Muscle of arm (tissue), 12 donors: ENCODE measurements around the gene SEMA4D. TPM values are rescaled to one million over a fixed set of nuclear protein-coding genes. Genes with fewer than 3 reads are reported as not detected.

ENCODE experiments used
- DNase-seq: peaks from one replicate; pipeline ENCODE4 v3.0.0-alpha.2; 2013
- polyA plus RNA-seq, 12 donors: library from polyadenylated mRNA; unstranded; fragments of 120-200 nt; gene quantifications; one replicate each; pipeline ENCODE4 v1.2.1, GENCODE V29; 2013; ENCODE audit not compliant: insufficient read length in 12 of 12

SEMA4D gene
- polyA plus RNA-seq, 12 donors = 12.7 to 36.6 (median 23.6) TPM; not detected in 1

DNA sequence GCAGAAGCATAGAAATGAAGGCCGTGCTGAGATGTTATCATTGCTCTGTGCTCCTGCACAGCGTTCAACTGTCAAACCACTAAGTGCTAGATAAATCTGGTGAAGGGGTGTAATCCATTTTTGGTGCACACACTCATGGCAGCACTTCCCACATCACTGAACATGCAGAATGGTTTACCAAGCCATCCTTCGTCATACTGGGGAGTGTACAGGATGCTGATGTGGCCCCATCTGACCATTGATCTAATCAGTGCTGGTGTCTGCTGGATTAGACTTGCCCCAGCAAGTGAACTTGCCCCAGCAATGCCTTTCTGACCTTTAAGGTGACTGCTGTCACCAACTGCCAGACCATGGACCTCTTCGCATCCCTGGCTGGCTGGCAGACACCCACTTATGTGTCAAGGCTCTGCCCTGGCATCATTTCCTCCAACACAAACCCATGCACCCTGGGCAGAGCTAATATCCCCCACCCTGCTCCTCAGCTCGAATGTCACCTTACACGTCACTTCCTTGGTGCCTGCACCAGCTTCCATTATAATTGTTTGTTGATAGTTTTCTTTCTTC, 4.2 kb upstream of the SEMA4D start:
- DNase-seq = no peak

- DNase-seq = no peak
These were observed 3.5 kb upstream of the SEMA4D start for GRCh38 chr9:89501311-89501898.

- no peak for DNase-seq
These were observed 2.1 kb upstream of the SEMA4D start for GRCh38 chr9:89500008-89500407.

DNA sequence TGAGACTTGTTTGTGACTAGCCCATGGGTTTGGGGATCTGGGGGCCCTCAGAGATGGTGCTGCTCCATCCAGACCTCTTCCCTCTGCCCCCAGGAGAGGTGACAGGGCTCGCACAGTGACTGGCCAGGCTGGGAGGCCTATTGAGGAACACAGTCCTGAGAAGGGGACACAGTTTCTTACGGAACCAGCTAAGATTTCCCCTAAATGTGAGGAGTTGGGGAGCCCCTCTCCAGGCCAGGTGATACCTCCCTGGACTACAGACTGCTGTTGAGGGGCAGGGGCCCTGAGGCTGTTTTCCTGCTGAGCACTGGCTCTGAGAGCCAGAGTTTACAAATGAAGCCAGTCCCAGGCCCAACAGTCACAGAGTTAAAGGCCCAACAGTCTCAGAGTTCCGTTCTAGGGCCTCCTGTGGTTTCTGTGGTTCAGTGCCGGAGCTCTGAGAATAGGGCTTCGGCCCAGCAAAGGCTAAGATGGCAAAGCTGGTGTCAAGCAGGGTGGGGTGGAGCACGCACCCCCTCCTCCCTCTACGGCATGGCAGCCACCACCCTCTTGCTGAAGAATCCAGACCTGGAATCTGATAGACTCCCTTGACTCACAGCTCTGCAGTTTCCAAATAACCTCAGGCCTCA, 1.1 kb upstream of the SEMA4D start:
- DNase-seq = no peak

GRCh38 chr9:89497257-89497963, 503 bp downstream of the SEMA4D start:
- DNase-seq = no peak

DNA sequence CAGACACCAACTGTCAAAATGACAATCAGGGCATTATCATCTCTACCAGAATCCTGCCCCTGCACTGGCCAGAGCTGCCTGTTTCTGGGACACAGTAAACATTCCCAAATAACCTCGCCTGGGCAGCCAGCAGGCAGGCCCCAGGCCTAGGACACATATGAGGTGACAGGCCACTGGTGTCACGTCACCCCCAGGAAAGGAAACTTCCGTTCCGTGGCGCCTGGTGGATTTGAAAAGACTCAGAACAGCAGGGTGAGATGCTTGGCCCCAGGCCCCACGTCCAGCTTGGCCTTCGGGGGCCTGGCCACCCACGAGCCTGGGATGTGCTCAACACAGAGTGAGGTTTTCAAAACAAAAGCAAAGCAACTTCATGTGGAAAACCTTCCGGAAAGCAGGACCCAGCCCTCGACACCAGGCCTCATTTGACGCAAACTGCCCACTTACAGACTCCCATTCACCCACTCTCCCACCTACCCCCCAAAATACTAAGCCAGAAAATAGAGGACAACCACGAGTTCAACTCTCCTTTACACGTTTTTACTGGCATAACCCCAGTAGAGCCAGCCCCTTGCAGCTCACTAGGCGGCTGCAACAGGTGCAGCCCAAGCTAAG, 1.2 kb downstream of the SEMA4D start:
- no peak for DNase-seq

- no peak for DNase-seq
These were observed 1.9 kb downstream of the SEMA4D start for GRCh38 chr9:89495824-89496560.

- no peak for DNase-seq
These were observed 3.7 kb downstream of the SEMA4D start for GRCh38 chr9:89494199-89494598.

- no peak for DNase-seq
These were observed 4.2 kb downstream of the SEMA4D start for GRCh38 chr9:89493671-89494070.

GRCh38 chr9:89493181-89493580, 4.7 kb downstream of the SEMA4D start:
- DNase-seq = no peak

DNA sequence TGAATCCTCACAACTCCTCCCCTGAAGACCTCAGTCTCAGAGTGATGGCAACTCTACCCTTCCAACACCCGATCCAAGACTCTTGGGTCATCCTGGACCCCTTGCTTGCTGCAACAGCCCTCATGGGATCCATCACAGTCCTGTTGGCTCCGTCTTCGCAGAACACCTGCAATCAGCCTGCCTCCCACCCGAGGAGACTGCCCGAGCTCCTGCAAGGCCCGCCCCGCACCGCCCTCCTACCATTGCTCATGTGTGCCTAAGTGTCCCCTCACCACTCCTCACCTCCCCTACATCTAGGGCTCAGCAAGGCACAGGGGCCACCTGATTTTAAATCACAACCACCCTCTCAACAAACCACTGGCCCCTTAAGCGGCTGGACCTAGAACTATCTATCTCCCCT, 5.3 kb downstream of the SEMA4D start:
- no peak for DNase-seq

DNA sequence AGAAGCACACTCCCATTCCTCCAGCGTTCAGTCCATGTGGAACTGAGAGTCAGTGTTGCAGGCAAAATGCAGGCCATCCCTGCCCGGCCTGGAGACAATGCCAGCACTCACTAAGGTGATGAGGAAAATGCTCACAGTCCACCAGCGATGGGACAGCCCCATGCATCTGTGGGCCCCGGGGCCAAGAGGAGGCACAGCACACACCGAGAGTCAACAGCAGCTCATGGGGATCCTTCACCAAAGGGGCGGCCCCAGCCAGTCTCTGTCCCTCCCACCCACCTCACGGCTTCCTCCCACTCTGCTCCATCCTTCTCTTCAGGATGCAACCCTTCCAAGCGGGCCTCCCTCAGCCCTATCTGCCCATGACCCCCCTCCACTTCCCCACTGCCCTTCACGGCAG, 6.2 kb downstream of the SEMA4D start:
- no peak for DNase-seq

DNA sequence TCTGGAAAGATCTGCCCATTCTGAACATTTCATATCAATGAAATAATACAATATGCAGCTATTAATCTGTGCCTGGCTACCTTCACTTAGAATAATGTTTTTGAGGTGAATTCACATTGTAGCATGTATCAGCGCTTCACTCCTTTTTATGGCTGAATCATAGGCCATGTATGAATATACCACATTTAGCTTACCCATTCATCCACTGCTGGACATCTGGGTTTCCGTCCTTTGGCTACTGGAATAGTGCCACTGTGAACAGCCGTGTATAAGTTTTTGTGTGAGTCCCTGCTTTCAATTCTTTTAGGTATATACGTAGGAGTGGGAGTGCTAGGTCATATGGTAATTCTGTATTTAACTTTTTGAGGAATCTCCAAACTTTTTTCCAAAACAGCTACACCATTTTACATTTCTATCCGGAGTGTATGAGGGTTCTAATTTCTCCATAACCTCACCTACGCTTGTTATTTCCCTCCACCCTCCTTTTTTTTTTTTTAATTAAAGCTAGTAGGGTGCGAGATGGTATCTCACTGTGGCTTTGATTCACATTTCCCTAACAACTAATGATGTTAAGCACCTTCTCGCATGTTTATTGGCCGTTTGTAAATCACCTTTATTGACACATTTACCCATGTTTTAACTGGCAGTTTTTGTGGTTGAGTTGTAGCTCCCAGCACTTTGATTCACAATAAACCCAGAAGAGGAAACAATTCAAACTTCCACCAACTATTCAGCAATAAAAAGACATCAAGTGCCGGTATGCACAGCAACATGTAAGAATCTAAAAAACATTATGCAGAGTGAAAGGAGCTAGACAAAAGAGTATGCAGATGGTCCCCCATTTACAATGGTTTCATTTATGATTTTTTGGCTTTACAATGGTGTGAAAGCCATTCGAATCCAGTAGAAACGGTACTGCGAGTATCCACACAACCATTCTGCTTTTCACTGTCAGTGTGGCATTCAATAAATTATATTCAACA, 8.1 kb downstream of the SEMA4D start:
- no peak for DNase-seq

- no peak for DNase-seq
These were observed 9.0 kb downstream of the SEMA4D start for GRCh38 chr9:89488936-89489335.

DNA sequence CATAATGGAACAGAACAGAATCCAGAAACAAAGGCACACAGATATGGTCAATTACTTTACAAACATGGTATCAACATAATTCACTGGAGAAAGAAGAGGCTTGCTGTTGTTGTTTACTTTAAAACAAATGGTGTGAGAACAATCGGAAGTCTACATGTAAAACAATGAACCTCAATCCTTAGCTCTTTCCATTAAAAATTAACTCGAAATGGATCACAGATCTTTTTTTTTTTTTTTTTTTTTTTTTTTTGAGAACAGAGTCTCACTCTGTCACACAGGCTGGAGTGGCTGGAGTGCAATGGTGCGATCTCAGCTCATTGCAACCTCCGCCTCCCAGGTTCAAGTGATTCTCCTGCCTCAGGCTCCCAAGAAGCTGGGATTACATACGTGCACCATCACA, 9.8 kb downstream of the SEMA4D start:
- no peak for DNase-seq

- no peak for DNase-seq
These were observed 11.2 kb downstream of the SEMA4D start for GRCh38 chr9:89486681-89487080.

- DNase-seq = no peak
These were observed 13.2 kb downstream of the SEMA4D start for GRCh38 chr9:89484475-89485404.

GRCh38 chr9:89483592-89484474, 14.1 kb downstream of the SEMA4D start:
- no peak for DNase-seq
